ENCODE data around the gene RALGAPA2.

Gene RALGAPA2

DNA sequence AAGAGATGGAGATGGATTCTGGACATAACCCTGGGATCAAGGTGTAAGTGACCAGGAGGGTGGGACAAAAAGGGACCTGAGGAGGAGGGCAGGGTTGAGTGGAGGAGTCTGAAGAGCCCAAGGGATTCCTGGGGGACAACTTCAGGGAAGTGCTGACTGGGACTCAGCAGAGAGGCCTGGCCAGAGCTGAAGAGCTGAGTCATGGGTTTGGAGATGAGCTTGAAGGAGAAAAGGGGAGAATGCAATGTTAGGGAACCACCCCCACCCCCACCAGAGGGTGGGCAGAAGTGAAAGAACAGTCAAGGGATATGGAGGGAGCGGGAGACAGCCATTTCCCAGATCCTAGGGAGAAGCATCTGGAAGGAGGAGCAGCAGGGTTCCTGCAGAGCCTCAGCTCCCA, 289.3 kb downstream of the RALGAPA2 start:
- DNase-seq: no peak

- no peak for DNase-seq
Observed at GRCh38 chr20:20417876-20418676, 294.4 kb downstream of the RALGAPA2 start.

GRCh38 chr20:20415321-20415720, 297.1 kb downstream of the RALGAPA2 start:
- DNase-seq: no peak

GRCh38 chr20:20414640-20415220, 297.7 kb downstream of the RALGAPA2 start:
- DNase-seq: no peak

DNA sequence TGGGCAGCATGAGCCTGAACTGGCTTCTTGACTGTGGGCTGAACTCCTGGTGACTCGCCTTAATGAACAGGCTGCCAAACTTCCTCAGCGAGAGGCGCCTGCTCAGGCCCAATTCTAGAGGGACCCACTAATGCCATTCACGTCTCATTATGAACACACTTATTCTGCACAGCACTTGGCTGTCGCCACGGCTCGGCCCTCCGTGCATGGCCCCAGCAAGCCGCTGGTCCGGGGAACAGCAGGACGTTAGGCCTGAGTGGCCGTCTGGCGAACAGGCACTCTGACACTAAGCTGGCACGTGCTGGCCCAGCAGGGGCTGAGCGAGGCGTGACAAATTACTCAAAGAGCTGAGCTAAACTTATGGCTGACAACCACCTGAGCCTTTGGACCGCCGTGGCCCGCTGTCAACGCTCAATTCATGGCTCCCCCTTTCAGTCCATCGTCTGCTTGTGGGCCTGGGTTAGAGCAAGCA, 298.6 kb downstream of the RALGAPA2 start:
- no peak for DNase-seq

DNA sequence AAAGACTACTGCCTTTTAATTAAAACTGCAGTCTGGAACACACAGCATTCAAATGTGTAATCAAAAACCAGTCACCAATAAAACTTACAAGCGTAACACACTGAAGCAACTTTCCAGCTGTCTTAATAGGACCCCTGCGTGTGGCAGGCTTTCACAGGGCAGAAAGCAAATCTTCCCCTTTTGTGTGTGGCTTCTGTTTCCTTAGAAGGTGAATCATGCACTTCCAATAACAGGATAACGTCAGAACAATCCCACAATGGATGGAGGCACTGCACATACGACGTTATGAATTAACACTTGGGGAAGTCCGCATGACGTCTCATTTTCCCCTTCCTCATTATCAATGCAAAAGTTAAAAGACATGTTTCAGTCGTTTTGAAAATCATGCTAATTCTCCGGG, 299.7 kb downstream of the RALGAPA2 start:
- no peak for DNase-seq

DNA sequence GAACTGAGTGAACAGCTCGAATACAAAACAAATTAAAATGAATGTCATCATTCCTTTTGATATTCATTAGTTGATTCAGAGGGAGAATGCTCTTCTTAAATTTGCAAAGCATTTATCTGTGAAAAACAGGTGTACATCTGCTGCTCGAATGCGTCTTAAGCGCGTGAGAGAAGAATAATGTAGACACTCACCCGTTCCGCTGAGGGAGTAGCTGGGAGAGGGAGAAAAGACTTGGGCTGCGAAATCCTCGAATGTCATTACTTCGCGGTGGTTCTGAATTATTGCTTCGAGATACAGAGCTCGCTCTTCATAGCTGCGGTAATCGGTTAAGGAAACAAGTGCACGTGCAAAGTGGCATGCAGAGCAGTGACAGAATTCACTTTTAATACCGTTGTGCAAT, 300.6 kb downstream of the RALGAPA2 start:
- no peak for DNase-seq

DNA sequence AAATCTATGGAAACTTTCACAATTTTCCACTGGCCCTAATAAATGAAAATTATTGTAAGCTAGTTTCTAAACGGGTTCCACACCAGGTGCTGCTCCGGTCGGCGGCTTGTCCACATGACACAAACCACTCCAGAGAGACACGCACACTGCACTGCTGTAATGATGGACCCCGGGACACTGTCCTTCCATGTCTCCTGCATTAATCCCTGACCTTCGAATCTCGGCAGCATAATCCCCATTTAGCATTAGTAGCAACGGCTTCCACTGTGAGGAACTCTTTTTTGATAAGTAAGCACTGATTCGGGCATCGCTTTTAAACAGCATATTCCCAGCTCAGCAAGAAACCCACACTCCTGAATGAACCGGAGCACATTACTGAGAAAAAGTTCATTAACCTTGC, 301.0 kb downstream of the RALGAPA2 start:
- DNase-seq: no peak

- no peak for DNase-seq
Observed at GRCh38 chr20:20410678-20411077, 301.8 kb downstream of the RALGAPA2 start.

GRCh38 chr20:20409331-20409730, 303.1 kb downstream of the RALGAPA2 start:
- no peak for DNase-seq

GRCh38 chr20:20407891-20408805, 304.3 kb downstream of the RALGAPA2 start:
- DNase-seq: peak in 1 of 2 experiments; percentile 9

DNA sequence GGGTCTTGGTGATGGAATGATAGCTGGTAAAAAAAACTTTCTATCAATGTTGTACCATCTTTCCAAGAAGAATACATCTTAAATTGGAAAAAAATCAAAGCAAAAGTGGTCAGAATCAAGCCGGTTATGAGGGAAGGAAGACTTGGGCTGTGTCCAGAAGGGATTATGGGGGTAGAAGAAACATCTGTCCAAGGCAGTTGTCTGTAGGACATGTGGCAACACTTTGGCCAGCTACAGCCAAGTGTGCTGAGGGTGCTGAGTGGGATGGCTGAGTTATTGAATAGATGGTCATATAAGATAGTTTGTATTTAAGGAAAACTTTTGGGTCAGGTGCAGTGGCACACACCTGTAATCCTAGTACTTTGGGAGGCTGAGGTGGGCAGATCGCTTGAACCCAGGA, 306.1 kb downstream of the RALGAPA2 start:
- DNase-seq: no peak

GRCh38 chr20:20405623-20406022, 306.8 kb downstream of the RALGAPA2 start:
- DNase-seq: no peak

- no peak for DNase-seq
Observed at GRCh38 chr20:20404633-20405032, 307.8 kb downstream of the RALGAPA2 start.

- no peak for DNase-seq
Observed at GRCh38 chr20:20401991-20402390, 310.5 kb downstream of the RALGAPA2 start.

GRCh38 chr20:20399531-20400500, 312.6 kb downstream of the RALGAPA2 start:
- no peak for DNase-seq

- no peak for DNase-seq
Observed at GRCh38 chr20:20398123-20398522, 314.3 kb downstream of the RALGAPA2 start.

GRCh38 chr20:20396794-20397193, 315.6 kb downstream of the RALGAPA2 start:
- DNase-seq: no peak

DNA sequence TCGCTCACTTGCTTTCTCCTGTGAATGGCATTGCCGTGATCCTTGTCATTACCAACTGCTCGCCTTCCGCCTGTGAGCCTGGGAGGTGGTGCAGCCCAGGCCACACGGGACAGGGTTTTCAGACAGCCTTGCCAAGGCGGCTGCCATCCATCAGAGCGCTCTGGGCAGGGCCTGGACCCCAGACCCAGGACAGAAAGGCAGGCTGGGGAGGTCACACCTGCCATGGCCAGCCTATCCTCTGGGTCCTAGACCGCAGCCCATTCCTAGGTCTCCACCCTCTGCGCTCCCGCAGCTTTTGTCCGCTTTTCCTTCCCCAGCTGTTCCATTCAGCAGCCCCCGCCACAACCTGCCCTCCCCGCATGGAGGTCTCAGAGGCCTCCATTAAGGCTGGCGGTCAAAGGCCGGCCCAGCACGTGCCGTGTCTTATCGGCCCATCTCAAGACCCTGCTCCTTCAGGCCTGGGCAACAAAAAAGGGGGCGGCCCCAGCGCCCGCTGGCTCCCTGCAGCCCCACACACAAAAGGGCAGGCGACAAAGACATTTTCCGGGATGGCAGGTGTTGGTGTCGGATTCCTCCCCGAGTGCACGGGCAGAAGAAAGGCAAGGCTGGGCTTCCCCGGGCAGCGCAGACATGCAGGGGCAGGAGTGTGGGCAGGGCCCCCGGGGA, 316.4 kb downstream of the RALGAPA2 start:
- DNase-seq: no peak

GRCh38 chr20:20395087-20395486, 317.4 kb downstream of the RALGAPA2 start:
- DNase-seq: no peak

All from SW 1271 (cell line).